Renal cortex interstitium (tissue), 11 donors: ENCODE results near the gene SRGAP2C. TPM values are rescaled to one million over a fixed set of nuclear protein-coding genes. Genes with fewer than 3 reads are reported as not detected.
"Not testable (repeated sequence)": the region's sequence is repeated elsewhere in the genome, so short reads cannot be mapped to it uniquely, and the experiment has no call there.

ENCODE experiments used
- DNase-seq, 11 donors: peaks; one replicate each; pipeline ENCODE4 v3.0.0-alpha.2; 2013; ENCODE audit warnings: low read depth in 9 of 11, low spot score in 4 of 11; ENCODE audit errors: extremely low read depth in 1 of 11
- polyA plus RNA-seq, 3 donors: library from polyadenylated mRNA; unstranded; fragments of 120-200 nt; gene quantifications; one replicate each; pipeline ENCODE4 v1.2.1, GENCODE V29; 2013; ENCODE audit not compliant: insufficient read length in 3 of 3

Gene SRGAP2C
- polyA plus RNA-seq, 3 donors: 17.8 to 20.3 (median 19.6) TPM

DNA sequence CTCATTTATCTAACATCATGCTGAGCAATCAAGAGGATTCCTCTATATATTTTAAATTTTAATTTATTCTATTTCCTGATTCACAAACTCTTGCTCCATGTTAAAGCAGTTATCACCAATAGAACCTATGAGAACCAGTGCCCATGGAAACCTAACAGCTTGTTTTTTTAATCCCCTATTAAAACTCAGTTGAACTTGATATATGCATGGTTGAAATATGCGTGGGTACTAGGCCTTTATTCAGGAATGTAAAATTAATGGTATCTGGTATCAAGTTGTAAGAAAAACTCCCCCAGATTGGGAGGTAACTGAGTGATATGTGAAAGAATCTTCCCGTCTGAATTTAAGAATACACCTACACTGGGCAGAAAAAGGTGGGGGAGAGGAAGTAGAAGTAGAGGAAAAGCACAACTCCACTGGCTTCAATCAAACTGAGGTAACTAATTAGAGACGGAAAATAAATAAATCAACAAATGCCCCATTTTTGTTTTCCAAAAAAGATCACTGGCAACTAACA lies 16.6 kb upstream of the SRGAP2C start:
- DNase-seq: not testable (repeated sequence)

DNA sequence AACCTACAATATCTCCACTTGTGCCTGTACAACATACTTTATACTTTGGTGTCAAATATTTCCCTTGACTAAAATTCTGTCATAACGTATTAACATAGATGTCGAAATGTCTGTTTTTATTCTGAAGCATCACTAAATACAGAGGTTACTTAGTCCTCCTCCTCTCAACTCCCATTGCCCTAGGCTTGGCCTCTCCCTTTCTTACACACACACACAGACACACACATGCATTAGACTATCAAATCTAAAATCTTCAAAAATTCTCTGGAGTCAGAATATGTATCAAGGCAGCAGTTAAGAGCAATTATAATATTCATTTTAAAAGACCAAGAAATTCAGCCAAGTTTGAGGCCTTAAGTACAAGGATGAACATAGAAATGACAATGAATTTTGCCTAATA lies 8.1 kb upstream of the SRGAP2C start:
- not testable (repeated sequence) for DNase-seq

DNA sequence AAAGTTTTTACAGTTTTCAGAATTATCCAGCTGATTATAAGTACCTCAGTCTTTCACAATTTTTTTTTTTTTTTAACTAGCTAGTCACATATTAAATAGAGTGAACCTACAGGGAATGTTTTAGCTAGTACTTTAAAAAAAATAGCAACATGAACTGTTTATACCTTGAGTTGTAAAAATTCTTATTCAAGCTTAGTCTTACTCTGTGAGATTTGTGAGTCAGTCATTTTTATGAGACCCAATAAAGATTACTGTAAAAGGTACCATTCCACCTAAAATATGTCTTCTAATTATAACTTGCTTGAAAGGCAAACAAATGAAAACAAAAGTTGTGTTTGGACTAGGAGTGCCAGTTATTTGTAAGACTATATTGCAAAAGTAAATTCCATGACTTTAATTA lies 6.6 kb upstream of the SRGAP2C start:
- not testable (repeated sequence) for DNase-seq

DNA sequence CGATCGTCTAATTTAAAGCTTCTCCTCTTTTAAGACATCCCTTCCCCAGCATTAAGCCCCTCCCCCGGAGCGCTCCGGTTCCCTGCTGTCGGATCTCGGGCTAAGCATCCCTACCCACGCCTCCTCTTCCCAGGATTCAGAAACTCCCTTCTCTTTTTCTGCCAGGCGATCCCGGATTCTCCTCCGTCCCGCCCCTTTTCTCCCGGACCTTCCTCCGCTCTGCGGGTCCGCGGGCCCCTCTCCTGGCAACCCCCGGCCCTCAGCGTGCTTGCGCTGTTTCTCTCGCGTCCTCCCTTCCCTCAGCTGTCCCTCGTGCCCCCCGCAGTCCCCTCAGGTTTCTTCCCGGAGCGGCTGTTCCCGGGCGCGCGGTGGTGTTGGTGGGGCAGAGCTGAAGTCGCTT lies 908 bp upstream of the SRGAP2C start:
- DNase-seq: not testable (repeated sequence)

DNA sequence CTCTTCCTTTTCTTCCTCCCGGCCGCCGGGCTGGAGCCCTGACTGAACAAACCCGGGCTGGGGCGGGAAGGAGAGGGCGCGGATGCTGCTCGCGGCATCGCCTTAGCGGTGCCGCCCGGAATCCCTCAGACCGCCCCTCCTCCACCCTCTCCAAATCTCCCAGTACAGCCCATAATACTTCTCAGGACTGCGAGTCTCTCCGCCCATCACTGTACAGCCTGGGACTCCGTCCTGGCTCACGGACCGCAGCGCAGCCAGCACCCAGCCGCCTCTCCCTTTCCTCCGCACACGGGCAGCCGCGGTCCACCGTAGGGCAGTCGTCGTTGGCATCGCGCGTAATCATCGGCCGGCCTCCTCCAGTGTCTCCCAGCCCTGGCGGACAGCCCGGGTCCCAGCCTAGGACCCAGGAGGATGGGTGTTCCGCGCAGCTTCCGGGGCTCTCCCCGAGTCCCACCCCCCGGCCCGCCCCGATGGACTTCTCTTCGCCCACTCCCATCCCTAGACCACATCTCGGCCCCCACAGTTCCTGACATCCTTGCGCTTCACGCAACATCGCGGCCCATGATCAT lies 449 bp downstream of the SRGAP2C start:
- DNase-seq: not testable (repeated sequence)

DNA sequence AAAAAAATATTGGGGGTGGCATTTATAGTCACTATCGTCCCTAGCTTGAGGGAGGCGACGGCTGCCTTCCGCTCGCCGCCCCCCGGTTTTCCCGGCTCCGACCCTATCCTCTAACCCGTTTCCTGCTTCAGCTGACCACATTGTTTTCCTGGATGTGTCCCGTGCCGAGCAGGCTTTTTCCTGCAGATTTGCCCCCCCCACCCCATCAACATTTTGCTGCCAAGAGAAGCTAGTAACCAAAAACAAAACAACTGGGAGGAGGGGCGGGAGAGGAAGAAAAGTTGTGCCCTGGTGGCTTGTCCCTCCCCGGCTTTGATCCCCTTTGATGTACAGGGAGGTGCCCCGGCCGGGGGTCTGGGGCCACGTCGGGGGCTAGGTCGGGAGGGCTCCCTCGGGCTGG lies 1.4 kb downstream of the SRGAP2C start:
- not testable (repeated sequence) for DNase-seq

DNA sequence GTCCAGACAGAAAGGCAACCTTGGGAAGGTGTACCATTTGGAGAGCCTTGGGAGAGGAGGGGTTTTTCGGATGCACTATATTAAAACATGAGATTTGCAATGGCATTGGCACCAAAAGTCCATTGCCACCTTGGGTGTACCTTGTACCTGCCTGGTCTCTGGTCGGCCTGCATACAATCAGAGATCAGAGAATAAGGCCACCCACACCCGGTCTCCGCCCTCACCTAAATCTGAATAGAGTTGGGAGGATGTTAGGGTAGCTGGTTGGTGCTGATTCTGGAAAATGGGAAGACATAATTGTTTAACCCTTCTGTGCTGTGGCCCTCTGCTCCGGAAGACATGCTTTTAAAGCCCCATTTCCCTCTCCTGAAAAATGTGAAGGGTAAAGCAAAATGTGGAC lies 3.1 kb downstream of the SRGAP2C start:
- DNase-seq: not testable (repeated sequence)

DNA sequence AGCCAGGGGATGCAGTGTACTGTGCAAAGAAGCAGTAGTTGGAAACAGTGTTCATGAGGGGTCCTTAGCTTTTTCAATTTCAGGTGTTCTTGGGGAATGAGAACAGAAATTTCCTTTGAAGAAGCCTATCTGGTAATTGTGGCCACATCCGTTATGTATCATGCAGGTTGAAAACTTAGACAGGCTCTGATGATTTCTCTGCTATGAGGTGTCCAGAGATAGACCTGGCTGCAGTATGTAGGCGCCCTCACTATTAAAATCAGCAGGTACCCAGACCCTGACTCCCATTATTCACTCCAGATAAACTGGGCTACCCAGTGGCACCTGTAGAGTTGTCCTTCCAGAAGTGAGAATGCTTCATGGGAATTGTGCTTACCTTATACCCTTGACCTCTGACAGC lies 7.7 kb downstream of the SRGAP2C start:
- DNase-seq: not testable (repeated sequence)

DNA sequence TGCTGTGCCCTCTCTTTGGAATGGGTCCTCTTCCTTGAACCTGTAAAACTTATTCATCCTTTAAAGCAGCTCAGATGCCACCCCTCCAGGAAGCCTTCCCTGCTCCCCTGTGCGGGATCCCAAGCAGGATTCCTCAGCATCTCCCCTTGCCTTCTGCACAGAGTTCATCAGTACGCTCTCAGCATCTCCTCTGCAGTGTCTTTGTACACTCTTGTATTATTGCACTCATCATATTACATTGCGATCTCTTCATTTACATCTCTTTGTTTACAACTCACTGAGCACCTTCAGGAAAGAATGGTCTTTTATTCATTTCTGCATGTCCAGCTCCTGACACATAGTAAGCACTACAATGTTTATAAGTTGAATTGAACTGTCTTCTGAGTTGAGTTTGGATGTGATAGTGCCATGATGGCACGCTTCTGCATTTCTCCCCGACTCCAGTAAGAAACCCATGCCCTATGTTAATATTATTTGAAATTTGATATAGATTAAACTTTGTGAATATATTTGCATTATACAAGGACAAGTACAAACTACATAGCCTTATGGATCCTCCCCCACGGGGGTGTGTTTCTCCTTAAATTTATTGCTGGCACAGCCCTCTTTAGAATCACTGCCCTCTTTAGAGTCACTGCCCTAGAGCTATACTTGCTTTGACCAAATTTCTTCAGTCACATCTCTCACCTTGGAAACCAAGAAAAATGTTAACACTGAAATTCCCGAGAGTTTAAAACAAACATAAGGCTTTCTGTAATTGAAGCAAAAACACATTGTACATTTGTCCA lies 12.5 kb downstream of the SRGAP2C start:
- DNase-seq: not testable (repeated sequence)

DNA sequence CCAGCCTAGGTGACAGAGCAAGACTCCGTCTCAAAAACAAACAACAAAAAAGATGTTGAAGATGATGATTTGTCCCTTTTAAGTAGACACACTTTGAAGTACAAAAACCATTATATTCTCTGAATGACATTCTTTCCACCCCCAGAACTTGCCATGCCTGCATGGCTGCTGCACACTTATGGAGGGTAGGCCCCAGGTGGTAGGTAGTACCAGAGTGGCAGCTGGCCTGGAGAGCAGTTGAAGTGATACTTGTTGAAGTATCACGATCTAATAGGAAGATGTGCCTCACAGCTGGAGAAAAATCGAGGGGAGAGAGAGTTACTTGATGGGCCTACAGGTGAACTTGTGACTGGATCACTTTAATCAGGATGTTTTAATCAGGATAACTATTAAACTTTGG lies 15.0 kb downstream of the SRGAP2C start:
- not testable (repeated sequence) for DNase-seq

DNA sequence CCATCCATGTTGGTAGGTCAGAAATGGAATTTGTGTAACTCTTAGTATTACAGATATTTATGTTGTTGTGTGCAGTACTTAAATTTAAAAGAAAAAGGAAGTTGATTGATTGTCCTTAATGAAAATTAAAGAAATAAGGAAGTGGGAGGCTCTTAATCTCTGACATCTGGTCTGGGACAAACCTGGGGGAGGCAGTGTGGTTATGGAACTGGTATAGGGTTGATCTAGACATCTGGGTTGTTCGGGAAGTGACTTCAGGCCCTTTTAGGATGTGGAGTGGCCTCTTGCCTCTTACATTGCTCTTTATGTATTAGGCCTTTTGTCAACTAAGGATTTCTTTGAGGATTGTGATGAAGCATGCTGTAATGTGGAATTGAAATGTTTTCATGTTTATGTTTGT lies 15.5 kb downstream of the SRGAP2C start:
- DNase-seq: not testable (repeated sequence)

DNA sequence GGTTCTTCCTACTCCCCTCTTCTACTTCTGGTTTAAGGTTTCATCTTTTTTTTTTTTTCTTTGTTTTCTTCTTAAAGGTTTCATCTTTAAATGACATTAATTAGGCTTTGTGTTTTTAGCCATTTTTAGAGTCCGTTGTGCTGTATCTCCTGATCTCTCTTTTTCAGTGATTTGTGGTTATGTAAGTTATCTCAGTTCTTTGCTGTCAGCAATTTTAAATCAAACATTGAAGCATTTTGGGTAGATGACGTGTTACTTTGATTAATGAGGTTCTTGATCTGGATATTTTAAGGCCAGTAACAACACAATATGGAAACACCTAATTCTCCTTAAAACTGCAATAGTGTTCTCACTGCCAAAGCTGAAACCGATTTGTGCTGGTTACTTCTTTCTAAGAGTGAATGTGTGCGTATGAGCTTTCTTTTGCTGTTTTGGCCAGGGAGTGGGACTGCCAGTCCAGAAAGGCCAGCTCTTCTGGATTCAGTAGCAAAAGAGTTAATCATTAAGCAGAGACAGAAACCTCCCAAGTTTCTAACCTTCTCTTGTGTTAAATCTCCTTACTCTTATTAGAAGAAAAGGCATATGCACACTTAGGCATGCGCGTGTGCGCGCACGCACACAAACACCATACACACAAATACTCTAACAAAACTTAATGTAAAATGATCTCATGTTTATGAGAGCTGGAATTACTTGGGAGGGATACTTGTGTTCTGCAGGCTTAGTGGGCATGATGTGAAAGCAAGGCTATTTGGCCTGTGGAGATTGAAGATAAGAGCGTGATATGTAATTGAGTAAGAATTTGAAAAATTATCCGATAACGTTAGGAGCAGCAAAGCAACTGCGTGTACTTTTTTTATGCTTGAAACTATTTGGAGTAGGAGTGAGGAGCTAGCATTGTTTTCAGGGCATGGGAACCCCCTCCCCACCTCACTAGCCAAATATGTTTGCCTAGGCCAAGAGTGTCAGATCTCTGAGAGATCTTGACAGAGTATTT lies 16.5 kb downstream of the SRGAP2C start:
- not testable (repeated sequence) for DNase-seq

DNA sequence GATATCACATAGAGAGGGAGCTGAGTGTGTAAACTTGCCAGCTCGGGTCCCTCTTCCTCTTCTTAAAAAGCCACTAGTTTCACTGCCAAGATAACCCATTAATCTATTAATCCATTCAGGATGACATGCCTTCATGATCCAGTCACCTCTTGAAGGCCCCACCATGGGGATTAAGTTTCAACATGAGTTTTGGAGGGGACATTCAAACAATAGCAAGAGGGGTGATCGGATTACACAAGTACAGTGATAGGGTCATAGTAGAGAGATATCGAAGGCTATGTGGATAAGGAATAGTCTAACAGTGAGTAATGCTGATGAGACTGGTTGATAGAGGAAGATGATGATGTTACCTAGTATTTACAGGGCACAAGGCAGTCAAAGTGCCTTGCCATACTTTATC lies 18.2 kb downstream of the SRGAP2C start:
- DNase-seq: not testable (repeated sequence)

DNA sequence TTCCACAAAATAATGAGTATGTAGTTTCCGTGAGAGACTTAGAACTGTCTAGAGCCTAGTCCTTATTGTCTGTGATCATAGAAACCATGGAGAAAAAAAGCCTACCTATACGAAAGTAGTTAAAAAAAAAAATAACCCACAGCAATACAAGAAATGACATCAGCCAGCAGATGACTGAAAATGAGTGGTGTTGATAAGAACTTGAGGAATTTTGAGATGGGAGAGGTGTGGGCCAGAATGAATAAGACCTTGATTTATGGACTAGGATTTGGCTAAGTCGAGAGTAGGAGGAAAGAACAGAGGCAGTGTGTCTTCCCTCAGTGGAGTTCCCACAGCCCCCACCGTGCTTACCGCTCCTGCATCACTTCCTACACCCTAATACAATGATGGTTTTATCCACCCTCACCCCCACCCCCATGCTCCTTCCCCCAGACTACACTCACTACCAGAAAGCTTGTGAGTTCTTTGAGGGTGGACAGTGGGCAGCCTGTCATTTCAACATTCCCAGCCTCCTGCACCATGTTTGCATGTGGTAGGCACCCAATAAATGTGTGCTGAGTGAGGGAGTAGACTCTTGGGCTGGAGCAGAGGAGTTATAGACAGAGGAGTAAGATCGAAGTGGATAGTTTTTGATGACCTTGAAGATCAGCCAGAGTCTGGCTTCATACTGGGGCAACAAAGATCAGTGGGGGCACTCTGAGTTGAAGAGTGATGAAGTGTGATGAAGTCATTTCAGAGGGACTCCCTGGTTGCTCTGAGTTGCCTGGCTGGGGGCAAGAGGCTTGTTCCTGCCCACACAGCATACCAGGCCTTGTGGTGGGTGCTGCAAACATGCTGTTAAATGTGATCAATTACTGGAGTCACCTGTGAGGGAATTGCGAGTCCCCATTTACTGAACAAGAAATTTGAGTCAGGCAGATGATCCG lies 21.3 kb downstream of the SRGAP2C start:
- DNase-seq: not testable (repeated sequence)

DNA sequence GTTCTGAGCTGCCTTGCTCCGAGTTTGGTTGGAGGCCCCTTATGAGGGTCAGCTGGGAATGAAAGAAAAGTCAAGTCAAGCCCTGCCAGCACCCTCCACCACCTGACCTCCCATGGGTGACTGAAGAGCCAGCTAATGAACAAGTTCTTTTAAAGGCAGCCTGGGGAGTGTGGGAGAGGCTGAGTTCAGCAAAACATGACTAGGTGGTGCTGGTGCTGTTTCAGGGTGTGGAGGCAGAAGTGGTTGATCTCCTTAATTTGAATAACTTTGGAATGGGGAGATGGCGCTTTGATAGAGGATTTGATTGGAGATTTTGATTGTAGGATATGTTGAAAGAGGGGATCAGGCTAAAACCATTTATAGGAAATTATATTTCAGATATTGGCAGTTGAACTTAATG lies 22.6 kb downstream of the SRGAP2C start:
- DNase-seq: not testable (repeated sequence)

DNA sequence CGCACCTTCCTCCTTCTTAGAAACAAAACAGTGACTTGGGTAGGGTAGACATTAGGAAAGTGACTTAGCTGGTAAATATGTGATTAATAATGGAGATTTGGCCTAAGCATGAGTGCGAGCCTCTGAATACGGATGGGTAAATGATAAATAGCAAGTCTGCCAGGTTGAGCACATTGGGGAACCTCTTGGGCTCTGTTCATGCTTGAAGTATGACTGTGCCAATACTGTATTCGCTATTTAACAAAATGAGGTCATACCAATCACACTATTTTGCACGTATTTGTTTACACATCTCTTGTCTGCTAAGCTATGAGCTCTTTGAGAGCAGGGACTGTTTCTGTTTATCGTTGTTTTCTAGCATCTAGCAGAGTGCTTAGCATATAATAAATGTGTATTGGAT lies 23.6 kb downstream of the SRGAP2C start:
- DNase-seq: not testable (repeated sequence)

DNA sequence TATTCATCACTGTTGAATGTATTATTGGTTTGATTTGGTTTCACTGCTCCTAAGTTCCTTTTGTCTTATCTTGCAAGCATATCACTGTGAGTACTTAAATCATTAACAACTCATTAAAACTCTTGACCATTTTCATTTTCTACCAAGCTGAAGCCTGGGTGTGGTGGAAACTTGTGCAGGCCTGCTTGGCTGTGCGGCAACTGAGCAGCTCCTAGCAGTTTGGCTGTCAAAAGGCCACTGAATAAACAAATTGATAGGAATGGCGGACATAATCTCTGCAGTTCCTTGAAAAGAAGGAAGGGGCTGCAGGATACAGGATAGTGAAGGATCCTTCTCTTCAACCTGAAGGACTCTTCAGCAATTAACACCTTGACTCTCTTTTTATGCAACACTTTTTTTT lies 26.0 kb downstream of the SRGAP2C start:
- not testable (repeated sequence) for DNase-seq

DNA sequence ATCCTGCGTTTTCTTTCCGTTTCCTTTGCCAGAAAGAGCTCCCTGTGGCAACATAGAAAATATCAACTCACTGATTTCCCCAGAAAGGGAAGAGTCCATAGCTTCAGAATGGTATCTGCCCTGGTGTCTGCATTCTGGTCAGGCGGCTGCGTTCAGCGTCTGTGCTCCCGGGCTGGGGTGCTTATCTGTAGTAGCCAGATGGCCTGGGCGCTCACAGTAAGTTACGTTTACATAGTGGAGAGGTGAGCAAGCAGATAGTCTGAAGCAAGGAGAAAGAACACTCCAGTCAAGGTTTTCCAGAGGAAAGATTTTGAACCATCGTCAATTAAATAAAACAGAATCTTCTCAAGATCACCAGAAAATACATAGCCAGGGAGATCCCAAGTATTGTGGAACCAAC lies 28.7 kb downstream of the SRGAP2C start:
- not testable (repeated sequence) for DNase-seq
